HG02678 (cell line): ENCODE results near the gene ATP8B3.

Experiments used
- ATAC-seq: cut with Tn5 transposase; IDR thresholded peaks from one replicate; pipeline ENCODE4 v1.9.1; 2021; ENCODE audit warnings: mild to moderate bottlenecking, moderate library complexity; ENCODE audit not compliant: unreplicated experiment

ATP8B3 gene

DNA sequence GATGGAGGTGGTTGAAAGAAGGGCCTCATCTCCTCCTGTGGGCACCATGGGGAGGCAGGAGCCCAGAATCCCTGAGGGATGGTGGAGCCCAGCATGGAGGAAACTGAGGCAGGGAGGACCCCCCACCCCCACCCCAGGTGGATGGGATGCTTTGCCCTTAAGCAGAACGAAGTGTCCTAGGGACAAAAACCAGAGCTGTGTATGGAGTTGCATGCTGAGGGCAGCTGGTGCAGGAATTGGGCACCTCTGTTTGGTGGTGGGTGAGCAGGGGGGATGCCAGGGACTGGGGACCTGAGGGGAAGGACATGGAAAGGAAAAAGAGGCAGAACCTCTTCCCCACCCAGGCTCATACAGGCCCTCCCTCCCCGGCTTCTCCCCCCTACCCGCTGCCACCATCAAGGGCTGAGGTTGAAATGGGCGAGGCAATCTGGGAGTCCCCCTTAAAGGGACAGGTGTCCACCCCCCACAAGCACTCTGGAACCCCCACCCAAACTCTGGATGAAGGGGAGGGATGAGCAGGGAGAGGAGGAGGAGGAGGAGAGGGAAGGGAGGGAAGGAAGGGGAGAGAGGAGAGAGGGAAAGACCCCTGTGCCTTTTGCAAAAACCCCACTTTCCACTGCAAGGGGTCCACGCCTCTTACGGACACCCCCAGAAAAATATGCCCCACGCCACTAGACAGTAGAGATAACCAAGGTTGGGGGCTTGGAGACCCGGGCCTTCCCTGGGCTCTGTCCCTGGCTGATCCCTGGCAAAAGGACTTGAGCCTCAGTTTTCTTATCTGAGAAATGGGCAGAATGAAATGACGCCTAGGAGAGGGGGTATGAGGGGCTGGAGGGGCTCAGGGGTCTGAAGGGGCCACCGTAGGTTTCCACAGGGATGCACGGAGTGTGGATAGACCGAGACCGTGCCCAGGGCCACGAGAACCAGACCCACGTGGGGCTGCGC is 52.8 kb downstream of the ATP8B3 start:
- no peak for ATAC-seq

DNA sequence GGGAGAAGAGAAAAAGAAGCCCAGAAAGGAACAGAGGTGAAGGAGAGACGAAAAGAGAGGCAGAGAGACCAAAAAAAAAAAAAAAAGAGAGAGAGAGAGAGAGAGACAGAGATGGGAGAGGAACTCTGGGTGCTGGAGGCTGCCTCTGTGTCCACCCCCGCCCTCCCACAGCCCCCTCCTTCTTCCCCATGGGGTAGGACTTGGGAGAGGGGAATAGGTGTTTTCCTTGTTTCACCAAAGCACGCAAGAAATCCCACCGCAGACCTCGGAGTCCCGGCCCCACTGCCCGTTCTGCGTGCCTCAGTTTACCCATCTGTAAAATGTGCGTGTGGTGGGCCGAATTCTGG is 53.9 kb downstream of the ATP8B3 start:
- ATAC-seq = no peak

DNA sequence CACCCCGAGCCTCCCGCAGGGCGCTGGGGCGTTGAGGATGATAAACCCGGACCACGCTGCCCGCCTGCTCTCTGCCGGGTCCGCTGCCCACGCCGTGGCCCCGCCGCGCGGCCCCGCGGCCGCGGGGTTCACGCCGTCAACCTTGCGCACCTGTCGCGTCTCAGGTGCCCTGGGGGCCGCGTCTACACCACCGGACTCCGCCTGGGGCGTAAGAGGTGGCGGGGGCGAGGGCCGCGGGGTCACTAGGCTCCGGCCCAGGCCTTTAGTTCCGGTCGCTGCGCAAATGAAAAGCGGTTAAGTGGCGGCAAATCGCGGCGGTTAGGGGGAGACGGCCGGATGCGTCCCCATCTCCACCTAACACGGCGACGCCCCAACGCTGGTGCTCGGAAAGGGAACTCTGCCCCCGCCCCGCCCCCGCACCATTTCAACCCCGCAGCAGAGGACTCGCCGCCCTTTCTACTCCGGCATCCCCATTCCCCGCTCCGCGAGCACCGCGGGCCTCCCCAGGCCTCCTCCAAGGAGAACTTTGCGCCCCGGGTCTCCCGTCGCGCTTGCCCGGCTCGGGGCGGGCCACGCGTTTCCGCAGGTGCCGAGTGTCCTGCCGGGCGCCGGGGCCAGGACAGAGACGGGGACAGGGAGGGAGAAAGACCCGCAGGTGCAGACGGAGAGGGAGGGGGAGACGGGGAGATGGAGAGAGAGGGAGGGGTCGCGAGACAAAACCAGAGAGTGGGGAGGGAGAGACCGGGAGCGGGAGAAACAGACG is 54.4 kb downstream of the ATP8B3 start:
- ATAC-seq = no peak

DNA sequence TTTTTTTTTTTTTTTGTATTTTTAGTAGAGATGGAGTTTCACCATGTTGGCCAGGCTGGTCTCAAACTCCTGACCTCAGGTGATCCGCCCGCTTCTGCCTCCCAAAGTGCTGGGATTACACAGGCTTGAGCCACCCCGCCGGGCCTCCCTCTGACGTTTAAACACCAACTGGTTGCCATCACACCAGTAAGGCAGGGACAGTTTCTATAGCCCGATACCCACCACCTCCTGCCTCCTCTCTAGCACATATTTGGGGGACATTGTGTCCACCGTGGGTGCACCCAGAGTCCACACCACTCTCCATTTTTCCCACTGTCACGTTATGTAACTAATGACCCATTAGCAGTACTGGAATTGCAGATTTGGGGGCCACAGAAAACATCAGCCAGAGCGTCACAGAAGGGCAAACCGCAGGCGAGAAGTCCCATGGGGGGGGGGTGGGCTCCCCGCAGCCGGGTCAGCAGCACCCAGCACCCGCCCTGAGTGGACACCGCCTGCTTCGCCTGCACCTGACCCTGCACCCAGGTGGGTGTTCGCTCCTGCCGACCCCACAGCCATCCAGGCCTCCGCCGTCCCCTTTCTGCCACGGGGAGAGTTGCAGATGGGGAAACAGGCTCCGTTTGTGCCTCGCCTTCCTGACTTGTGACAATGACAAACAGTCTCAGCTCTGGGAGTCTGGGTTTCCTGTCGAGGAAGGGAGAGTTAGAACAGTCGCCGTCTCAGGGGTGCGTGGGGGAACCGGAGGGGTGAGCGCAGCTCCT is 55.2 kb downstream of the ATP8B3 start:
- no peak for ATAC-seq

DNA sequence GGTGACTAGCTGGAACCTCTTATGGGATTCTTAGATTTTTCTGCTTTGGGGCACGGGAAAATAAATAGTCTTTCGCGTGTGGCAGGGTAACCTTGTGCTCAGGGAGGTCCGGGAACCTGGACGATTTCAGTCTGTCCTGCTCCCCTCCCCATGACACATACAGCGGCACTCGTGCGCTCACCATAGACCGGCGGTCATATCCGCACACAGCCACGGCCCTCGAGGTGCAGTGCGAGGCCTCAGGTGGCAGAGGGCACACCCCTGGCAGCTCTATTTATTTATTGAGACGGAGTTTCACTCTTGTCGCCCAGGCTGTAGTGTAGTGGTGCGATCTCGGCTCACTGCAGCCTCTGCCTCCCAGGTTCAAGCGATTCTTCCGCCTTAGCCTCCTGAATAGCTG is 55.8 kb downstream of the ATP8B3 start:
- no peak for ATAC-seq

DNA sequence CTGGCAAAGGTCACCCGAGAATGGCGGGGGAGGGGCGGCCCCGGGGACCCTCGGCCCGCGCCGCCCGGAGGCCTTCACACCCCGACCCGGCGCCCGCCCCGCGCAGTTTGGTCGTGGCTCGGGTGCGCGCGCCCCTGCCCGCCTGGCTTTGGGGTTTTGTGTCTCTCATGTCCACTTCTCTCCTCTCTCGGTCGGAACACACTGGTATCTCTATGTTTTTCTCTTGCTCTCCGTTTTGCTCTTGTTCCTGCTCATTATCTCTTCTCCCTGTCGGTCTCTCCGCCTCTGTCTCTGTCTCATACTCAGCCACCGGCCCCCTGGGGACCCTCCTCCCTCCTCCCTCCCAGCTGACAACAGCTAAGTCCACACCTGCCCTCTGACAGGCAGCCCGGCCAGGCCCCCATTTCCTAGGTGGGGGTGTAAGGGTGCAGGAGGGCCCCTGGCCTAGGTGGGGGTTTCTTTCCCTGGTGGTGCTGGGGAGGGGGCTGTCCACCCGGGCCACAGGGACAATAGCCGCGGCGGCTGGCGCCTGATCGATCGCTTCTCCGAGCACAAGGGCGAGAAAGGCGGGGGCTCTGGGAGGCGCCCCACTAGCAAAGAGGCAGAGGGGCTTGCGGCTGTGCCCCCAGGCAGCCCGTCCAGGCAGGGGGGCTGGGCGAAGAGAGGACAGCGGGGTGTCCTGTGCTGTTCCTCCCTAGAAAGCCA is 56.5 kb downstream of the ATP8B3 start:
- ATAC-seq = no peak

DNA sequence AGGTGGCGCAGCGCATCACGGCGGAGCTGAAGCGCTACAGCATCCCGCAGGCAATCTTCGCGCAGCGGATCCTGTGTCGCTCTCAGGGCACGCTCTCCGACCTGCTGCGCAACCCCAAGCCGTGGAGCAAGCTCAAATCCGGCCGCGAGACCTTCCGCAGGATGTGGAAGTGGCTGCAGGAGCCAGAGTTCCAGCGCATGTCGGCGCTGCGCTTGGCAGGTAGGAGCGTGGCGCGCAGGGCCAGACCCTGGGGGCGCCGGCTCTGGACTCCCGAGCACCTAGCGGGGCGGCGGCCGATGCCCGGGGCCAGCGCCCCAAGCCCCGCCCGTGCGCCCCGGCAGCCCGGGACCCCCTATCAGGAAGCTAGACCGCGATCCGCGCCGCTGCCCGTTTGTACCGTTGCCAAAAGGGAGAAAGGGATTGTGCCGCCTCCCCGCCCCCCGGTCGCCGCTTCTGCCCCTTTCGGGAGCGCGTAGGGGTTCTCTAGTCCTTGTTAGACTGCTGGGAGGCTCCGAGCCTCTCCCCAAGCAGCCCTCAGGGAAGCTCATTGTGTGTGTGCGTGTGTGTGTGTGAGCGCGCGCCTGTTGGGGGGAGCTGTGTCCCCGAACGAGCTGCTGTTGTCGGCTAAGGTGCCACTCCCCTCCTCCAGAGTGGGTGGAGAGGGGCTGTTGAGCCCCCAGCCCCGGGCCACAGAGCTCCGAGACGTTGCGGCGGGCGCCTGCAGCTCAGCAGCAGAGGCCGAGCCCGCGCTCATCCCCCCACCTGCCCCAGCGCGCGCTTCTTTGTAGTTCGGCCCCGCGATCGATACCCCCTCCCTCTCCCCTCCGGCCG is 57.2 kb downstream of the ATP8B3 start:
- no peak for ATAC-seq

DNA sequence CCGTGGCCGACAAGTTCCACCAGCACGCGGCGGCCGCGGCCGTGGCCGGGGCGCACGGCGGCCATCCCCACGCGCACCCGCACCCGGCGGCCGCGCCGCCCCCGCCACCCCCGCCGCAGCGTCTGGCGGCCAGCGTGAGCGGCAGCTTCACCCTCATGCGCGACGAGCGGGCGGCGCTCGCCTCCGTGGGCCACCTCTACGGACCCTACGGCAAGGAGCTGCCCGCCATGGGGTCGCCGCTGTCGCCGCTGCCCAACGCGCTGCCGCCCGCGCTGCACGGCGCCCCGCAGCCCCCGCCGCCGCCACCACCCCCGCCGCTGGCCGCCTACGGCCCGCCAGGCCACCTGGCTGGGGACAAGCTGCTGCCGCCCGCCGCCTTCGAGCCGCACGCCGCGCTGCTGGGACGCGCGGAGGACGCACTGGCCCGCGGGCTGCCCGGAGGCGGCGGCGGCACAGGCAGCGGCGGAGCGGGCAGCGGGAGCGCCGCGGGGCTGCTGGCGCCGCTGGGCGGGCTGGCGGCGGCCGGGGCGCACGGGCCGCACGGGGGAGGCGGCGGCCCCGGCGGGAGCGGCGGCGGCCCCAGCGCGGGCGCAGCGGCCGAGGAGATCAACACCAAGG is 57.9 kb downstream of the ATP8B3 start:
- no peak for ATAC-seq

DNA sequence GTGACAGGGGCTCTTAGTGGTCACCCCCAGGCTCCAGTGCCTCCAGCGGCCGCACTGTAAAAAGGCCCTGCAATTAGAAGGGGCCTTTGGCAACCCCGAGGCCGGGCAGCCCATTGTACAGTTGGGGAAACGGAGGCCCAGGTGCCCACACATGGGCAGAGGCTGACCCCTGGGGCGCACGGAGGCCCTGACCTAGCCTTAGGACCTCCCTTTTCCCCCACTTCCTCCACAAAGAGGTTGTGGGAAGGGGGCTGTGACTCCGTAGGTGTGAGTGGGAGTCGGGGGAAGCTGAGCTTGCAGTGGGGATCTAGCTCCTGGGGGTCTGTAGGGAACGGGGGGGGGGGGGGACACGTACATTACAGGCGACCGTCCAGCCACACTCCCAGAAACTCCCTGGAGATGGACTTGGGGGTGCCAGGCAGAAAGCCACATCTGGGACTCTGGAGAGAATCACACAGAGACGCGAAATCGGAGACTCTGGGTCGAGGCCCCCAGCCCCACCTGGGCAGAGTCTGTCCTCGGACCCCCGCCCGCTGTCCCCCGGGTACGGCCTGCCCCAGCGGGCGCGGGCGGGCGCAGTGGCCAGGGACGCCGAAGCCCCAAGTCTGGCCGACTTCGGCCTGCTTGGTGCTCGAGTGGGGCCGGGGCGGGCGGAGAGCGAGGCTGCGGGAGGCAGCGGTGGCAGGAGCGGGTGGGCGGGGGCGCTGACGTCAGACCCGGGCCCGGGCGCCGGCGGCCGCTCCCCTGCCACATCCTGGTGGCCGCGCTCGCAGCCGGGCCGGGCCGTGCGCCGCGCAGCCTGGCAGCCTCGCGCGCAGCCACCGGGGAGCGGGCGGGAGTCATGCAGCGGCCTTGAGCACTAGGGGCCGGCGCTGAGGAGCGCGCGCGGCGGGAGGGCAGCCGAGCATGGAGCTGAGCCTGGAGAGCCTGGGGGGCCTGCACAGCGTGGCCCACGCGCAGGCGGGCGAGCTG is 59.0 kb downstream of the ATP8B3 start, which contains the start of gene ONECUT3:
Gene ONECUT3 (plus strand): TSS at position 750 of the 972 bp plus-strand sequence. CDS start 157 bp downstream, at position 907.
- ATAC-seq = no peak

DNA sequence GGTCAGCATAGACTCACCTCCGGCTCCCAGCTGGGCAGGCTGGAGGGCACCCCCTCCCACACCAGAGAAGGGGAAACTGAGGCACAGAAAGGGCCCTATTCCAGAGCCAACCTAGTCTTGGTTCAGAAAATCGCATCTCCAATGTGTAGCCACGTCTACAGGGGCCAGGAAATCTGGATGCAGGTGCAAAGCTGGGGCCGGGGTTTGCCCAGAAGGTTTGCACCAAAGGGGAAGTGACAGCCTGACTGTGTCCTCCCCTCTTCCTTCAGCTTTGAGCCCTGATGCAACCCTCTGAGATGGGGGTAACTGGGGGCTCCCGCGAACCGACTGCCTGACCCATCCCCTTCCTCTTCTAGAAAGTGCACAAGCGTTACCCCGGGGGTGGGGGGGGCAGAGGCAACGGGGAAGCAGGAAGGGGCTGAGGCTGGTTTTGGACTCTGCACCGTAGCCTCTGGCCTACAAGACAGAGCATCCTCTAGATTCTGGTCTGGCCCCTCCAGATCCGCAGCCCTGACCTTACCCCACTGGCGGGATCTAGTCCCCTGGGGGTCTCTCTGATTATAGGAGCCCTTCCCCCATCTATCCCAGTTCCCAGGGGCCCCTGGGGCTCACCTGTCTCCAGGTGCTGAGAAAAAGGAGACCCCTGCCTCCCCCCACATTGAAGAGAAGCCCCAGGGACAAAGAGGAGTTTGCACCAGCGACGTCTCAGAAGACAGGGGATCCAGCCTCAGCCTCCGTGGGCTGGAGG is 59.9 kb downstream of the ATP8B3 start:
- ATAC-seq = no peak

DNA sequence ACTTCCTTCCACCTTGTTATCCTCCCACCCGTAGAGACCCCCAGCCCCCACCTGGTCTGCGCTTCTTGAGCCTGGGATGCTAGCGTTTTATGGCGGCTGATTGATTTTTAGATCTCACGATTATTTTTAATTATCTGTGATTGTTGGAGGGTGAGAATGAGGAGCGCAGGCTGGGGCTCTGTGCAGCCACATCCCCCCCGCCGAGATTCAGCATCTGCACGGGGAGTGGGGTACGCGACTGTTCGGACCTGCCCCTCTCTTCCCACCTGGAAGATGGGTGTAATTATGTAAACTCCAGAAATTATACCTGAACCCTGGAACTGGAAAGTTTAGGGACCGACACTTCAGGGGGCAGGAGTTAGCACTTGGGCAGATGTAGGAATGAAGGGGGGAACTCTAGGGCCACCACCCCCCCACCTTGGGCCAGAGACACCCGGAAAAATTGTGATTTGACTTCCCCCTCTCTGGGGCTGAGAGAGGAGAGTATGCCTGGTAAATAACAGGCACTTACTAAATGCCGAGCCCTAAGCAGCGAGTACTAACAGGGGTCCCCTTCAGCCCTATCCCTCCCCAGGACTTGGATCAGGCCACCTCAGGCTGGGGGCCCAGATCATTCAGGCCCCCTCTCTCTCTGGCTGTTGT is 60.6 kb downstream of the ATP8B3 start:
- no peak for ATAC-seq

DNA sequence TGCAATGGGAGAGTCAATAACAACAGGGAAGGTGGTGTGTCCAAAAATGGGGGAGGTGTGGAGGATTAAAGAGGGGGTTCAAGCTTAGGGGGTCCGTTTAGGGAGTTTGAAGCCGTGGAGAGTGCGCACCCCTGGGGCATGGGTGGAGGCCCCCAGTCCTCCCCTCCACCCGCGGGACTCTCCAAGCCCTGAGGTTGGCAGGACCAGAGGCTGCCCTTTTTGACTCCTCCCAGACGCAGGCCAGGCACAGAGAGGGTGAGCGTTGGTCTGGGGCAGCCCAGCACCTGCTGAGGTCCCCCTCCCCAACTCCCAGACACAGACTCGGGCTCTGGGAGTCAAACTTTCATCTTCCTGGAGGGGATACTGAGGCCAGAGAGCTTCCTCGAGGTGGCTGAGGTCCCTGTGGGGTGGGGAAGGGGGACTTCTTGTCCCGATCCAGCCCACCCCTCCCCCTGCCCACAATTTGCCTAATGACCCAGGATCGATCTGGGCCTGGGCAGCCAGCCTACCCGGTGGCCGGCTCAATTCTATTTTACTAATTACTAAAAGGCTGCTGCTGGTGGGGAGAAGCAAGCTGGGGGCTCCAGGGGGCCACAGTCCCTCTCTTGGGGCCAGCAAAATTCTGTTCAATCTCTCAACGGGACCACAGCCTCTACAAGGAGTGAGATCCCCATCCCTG is 61.6 kb downstream of the ATP8B3 start:
- no peak for ATAC-seq

DNA sequence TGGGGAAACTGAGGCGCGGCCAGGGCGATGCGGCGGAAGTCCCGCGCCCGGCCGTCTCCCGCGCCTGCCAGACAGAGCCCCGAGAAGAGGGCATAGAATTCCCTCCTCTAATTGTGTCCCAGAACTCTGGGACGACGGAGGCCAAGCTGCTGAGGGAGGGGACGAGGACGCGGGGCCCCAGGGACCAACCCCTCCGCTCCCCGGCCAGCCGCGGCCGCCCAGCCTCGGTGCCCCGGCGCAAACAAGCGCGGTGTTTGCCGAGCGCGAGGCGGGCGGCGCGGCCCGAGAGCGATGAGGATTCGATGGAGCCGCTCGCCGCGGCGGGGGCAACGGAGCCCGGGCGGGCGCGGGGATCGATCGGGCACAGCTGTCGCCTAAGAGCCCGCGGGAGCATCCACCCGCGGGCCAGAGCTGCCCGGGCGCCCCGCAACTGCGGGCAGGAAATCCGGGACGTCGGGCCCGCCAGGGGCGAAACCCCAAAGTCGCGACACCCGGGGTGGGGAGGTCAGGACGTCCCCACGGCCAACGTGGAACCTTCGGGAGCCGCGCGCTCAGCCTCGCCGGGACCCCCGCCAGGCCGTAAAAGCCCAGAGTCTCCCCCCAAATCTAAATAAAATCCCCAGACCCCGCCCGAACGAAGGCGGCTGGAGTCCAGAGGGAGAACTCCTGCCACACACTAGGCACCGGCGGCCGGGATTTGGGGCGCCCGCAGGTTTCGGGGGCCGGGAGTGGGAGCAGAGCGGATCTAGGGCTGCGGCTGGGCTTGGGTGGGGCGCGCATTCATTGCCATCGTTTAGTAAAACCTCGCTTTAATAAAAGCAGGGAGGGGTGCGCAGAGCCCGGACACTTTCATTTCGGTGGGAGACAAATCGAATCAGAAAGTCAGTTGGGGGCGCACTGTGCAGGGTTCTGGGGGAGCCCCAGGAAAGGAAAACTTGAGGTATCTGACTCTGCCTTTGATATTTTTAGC is 62.4 kb downstream of the ATP8B3 start:
- ATAC-seq = no peak

DNA sequence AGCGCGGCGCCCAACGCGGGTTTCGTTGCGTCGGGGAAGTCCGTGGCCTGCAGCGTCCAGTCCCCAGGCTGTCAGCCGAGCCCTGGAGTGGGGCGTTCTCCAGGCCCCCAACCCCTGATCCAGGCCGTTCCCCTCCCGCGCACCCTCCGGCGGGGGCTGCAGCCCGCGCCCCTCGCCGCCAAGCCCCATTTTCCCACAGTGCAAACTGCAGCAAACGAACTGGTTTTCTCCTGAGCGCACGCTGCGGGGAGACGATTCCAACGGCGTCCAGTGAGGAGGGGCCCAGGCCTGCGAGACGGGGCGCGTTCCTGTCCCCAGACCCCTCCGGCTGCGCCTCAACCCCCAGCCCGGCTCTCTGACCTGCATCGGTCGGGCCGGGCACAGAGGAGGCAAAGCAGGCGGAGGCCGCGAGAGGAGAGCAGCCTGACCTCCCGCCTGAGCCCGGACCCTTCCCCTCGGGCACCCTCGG is 63.2 kb downstream of the ATP8B3 start:
- no peak for ATAC-seq
